Measurements from ENCODE around the gene EXOSC5. TPM values are rescaled to one million over a fixed set of nuclear protein-coding genes. Genes with fewer than 3 reads are reported as not detected.
"Not testable (repeated sequence)": the region's sequence is repeated elsewhere in the genome, so short reads cannot be mapped to it uniquely, and the experiment has no call there.

Gene EXOSC5
- total and polyA plus RNA-seq, 2 experiments from 2014 or later = 13.7 to 21.2 TPM

DNA sequence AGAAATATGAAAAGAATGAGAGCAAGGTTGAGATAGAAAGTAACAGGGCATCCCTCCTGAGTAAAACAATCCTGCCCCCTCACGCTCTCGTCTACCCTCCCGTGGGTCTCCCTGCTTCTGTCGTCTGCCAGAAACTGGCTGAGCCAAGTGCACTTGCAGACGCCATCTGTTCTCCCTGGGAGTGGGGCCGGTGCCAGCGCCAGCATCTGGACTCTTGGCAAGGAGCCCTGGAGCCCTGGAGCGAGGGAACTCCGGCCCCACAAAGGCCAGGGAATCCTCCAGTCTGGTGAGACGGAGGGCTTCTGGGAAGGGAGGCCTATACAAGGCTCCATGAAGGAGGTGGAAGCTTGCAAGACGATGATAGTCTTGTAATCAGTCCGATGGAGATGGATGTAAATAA, 23.2 kb downstream of the EXOSC5 start:
- Histone ChIP-seq H3K27ac (peak overlapping the region; percentile 67), H2AFZ (no peak overlapping the region), H3K27me3 (no peaks in the 10 kb centered on the region), H3K9me2 (replicated peaks; ENCODE audit: insufficient read depth) (no peaks in the 10 kb centered on the region), H3K4me2 (peak overlapping the region; percentile 51), H3K4me1 (ENCODE audit: insufficient read depth) (peaks cover 14% of the 10 kb centered on the region), H3K79me2 (peaks cover 46% of the 10 kb centered on the region), H3K4me3 (no peak overlapping the region), H4K20me1 (ENCODE audit: insufficient read depth, poor library complexity, severe bottlenecking) (peaks cover 4% of the 10 kb centered on the region), H3K9me3 (ENCODE audit: low read depth) (no peaks in the 10 kb centered on the region), H3K36me3 (replicated peaks; ENCODE audit: insufficient read depth, low read depth) (no peaks in the 10 kb centered on the region)
- DNase-seq (ENCODE audit: low spot score) = peak; percentile 87
- WGBS (ENCODE audit: low lambda C conversion rate, missing lambda C conversion rate) = 58% methylated on average over 12 of the region's 12 CpGs
- no peak for TF ChIP-seq EZH2phosphoT487 (IDR thresholded peaks at IDR 0.05; ENCODE audit: low read depth, severe bottlenecking, unreplicated experiment)

DNA sequence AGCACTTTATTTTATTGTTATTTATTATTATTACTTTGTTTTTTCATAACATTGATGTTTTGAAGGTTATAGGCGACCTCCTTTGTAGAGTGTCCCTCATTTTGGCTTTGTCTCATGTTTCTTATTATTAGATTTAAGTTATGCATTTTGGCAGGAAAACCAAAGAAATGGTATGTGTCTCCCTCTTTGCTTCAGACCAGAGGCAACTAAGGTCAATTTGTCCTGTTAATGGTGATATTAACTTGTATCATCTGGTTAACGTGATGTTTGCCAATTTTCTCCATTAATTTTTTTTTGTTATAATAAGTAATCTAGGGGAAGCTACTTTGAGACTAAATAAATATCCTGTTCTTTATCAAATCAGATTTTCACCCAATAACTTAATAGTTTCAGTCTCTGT, 24.7 kb downstream of the EXOSC5 start:
- 86% methylated on average over 2 of the region's 2 CpGs for WGBS (ENCODE audit: low lambda C conversion rate, missing lambda C conversion rate)
- H4K20me1 ChIP-seq (ENCODE audit: insufficient read depth, poor library complexity, severe bottlenecking) = peaks cover 4% of the 10 kb centered on the region

DNA sequence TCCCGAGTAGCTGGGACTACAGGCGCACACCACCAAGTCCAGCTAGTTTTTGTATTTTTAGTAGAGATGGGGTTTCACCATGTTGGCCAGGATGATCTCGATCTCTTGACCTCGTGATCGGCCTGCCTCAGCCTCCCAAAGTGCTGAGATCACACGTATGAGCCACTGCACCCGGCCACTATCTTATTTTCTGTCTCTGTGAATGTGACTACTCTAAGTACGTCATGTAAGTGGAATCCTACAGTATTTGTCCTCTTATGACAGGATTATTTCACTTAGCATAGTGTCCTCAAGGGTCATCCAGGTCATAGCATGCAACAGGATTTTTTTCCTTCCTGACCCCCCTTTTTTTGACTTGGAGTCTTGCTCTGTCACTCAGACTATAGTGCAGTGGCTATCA, 25.6 kb downstream of the EXOSC5 start:
- Histone ChIP-seq H3K4me2 (no peak overlapping the region), H3K36me3 (replicated peaks; ENCODE audit: insufficient read depth, low read depth) (no peaks in the 10 kb centered on the region), H3K27me3 (no peaks in the 10 kb centered on the region), H3K79me2 (peaks cover 56% of the 10 kb centered on the region), H3K27ac (no peak overlapping the region), H2AFZ (no peak overlapping the region), H3K4me1 (ENCODE audit: insufficient read depth) (peaks cover 25% of the 10 kb centered on the region), H4K20me1 (ENCODE audit: insufficient read depth, poor library complexity, severe bottlenecking) (peaks cover 4% of the 10 kb centered on the region), H3K9me3 (ENCODE audit: low read depth) (no peaks in the 10 kb centered on the region), H3K9me2 (replicated peaks; ENCODE audit: insufficient read depth) (no peaks in the 10 kb centered on the region), H3K4me3 (no peak overlapping the region)
- WGBS (ENCODE audit: low lambda C conversion rate, missing lambda C conversion rate) = 95% methylated on average over 8 of the region's 8 CpGs
- no peak for DNase-seq (ENCODE audit: low spot score)
- TF ChIP-seq EZH2 (IDR thresholded peaks at IDR 0.05; ENCODE audit: borderline replicate concordance) (no peak), EZH2phosphoT487 (IDR thresholded peaks at IDR 0.05; ENCODE audit: low read depth, severe bottlenecking, unreplicated experiment) (no peak)
- TF ChIP-seq, protein P1, sequence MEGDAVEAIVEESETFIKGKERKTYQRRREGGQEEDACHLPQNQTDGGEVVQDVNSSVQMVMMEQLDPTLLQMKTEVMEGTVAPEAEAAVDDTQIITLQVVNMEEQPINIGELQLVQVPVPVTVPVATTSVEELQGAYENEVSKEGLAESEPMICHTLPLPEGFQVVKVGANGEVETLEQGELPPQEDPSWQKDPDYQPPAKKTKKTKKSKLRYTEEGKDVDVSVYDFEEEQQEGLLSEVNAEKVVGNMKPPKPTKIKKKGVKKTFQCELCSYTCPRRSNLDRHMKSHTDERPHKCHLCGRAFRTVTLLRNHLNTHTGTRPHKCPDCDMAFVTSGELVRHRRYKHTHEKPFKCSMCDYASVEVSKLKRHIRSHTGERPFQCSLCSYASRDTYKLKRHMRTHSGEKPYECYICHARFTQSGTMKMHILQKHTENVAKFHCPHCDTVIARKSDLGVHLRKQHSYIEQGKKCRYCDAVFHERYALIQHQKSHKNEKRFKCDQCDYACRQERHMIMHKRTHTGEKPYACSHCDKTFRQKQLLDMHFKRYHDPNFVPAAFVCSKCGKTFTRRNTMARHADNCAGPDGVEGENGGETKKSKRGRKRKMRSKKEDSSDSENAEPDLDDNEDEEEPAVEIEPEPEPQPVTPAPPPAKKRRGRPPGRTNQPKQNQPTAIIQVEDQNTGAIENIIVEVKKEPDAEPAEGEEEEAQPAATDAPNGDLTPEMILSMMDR (IDR thresholded peaks at IDR 0.05; ENCODE audit: poor library complexity) = no peak

More for the DNA sequence above, 24.7 kb downstream of the EXOSC5 start:
- Histone ChIP-seq H3K27ac (no peak overlapping the region), H3K4me1 (ENCODE audit: insufficient read depth) (peaks cover 21% of the 10 kb centered on the region), H3K79me2 (peaks cover 52% of the 10 kb centered on the region), H3K9me3 (ENCODE audit: low read depth) (no peaks in the 10 kb centered on the region), H2AFZ (no peak overlapping the region), H3K4me2 (no peak overlapping the region), H3K4me3 (no peak overlapping the region), H3K9me2 (replicated peaks; ENCODE audit: insufficient read depth) (no peaks in the 10 kb centered on the region), H3K27me3 (no peaks in the 10 kb centered on the region), H3K36me3 (replicated peaks; ENCODE audit: insufficient read depth, low read depth) (no peaks in the 10 kb centered on the region)
- DNase-seq (ENCODE audit: low spot score) = no peak
- no peak for TF ChIP-seq EZH2phosphoT487 (IDR thresholded peaks at IDR 0.05; ENCODE audit: low read depth, severe bottlenecking, unreplicated experiment)
- no peak for TF ChIP-seq EZH2 (IDR thresholded peaks at IDR 0.05; ENCODE audit: borderline replicate concordance)
- TF ChIP-seq, protein P1 (IDR thresholded peaks at IDR 0.05; ENCODE audit: poor library complexity) = no peak

- not testable (repeated sequence) for H3K36me3 ChIP-seq (replicated peaks; ENCODE audit: insufficient read depth, low read depth); H3K9me2 ChIP-seq (replicated peaks; ENCODE audit: insufficient read depth); H3K4me3 ChIP-seq; H3K27me3 ChIP-seq; H3K9me3 ChIP-seq (ENCODE audit: low read depth); H2AFZ ChIP-seq; H3K27ac ChIP-seq; H4K20me1 ChIP-seq (ENCODE audit: insufficient read depth, poor library complexity, severe bottlenecking); DNase-seq (ENCODE audit: low spot score); H3K4me2 ChIP-seq
- WGBS (ENCODE audit: low lambda C conversion rate, missing lambda C conversion rate) = 98% methylated on average over 4 of the region's 5 CpGs
- Histone ChIP-seq H3K79me2 (peaks cover 61% of the 10 kb centered on the region), H3K4me1 (ENCODE audit: insufficient read depth) (peaks cover 25% of the 10 kb centered on the region)
Measured at GRCh38 chr19:41371119-41371518, 26.0 kb downstream of the EXOSC5 start.
